Endometrial microvascular endothelial cells (primary cell): ENCODE measurements around the gene UNC13B. TPM values are rescaled to one million over a fixed set of nuclear protein-coding genes. Genes with fewer than 3 reads are reported as not detected.
"Not testable (repeated sequence)": the region's sequence is repeated elsewhere in the genome, so short reads cannot be mapped to it uniquely, and the experiment has no call there.

ENCODE experiments used
- in situ Hi-C: cut with HindIII; loops from 2 replicates; pipeline ENCODE4 v1.10.0; 2017; ENCODE audit warnings: low sequenced_read_pairs, low pct_unique_long_range_greater_than_20kb; ENCODE audit errors: inconsistent ontology term
- total RNA-seq: library from RNA; depleted of rRNA; stranded (reverse); fragments of >200 nt; gene quantifications from one replicate; pipeline ENCODE4 v1.2.3, GENCODE V29; 2015; ENCODE audit errors: inconsistent ontology term

The UNC13B gene
- total RNA-seq, 1 donor from 2014 or later: 38.5 TPM

DNA sequence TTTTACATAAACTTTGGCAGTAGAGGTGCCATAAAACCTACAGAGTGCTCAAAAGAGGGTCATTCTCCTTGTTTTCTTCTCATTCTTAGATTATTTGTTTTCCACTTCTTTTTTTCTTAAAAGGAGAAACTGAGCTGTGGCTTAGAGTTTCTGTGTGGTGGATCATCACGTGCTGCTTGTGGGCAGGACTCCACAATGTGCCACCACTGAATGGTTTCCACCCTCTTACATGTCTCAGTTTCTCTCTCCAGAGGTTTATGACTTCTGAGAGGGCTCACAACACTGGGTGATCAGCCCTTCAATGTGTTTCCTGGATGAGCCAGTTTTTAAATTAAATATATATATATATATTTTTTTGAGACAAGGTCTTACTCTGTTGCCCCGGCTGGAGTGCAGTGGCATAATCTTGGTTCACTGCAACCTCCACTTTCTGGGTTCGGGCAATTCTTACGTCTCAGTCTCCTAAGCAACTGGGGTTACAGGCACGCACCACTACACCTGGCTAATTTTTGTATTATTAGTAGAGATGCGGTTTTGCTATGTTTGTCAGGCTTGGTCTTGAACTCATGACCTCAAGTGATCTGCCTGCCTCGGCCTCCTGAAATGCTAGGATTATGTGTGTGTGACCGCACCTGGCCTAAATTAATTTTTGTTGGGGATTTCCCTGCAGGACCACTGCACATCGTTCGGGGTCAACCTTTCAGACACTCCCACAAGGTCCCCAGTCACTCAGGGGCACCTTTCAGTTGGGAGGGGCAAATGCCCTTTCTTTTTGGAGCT, 3.1 kb upstream of the UNC13B start:
- in situ Hi-C loops: no loop called here

DNA sequence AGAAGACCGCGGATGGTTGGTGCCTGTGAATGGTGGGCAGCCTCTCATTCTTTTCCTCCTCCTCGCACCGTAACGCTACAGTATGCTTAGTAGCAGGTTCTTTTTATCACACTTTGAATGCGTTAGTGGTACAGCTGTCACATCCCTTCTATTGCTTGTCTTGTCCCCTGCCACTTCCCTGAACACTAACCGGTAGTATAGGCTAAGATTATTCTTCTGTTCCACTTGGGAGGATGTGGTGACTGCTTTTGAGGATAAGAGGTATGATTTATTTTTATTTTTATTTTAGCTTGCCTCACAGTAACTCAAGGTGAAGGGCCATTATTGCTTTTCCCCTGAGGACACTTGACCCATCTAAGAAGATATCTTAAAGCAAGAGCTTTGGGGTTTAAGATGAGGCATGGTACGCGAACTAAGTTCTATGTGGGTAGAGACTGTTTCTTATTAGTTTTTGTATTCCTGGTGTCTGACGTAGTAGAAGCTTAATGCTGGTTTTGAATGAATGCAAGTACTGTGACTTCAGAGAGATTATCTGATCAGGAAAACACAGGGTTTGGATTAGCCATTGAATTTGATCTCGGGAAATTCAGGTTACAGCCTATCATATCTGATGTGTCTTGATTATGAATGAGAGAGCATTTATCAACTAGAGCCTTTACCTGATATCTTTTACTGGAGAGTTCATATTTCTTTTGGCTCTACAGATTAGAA, 951 bp downstream of the UNC13B start:
- in situ Hi-C loops: no loop called here

GRCh38 chr9:35163413-35163812, 1.6 kb downstream of the UNC13B start:
- in situ Hi-C loops: no loop called here

- in situ Hi-C loops: no loop called here
Observed at GRCh38 chr9:35164711-35165110, 2.9 kb downstream of the UNC13B start.

GRCh38 chr9:35167429-35167828, 5.6 kb downstream of the UNC13B start:
- in situ Hi-C loops: not testable (repeated sequence)

- in situ Hi-C loops: no loop called here
Observed at GRCh38 chr9:35168963-35169362, 7.2 kb downstream of the UNC13B start.

- in situ Hi-C loops: no loop called here
Observed at GRCh38 chr9:35172878-35173277, 11.1 kb downstream of the UNC13B start.

DNA sequence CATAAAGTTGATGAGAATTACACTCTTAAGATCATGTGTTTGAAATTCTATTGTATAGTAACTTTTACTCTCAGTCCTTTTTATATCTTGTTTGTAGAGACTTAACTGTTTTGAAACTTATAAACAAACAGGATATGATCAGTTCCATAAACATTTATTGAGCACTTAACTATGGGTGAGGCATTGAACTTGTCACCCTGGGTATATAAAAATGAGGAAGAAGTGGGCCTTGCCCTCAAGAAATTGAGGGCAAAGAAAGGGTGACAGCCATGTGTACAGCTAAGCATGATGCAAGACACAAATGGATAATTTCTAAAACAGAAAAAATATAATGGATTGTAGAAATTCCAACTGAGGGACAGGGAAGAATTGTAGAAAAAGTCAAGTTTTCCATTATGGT, 15.7 kb downstream of the UNC13B start:
- in situ Hi-C loops: no loop called here

DNA sequence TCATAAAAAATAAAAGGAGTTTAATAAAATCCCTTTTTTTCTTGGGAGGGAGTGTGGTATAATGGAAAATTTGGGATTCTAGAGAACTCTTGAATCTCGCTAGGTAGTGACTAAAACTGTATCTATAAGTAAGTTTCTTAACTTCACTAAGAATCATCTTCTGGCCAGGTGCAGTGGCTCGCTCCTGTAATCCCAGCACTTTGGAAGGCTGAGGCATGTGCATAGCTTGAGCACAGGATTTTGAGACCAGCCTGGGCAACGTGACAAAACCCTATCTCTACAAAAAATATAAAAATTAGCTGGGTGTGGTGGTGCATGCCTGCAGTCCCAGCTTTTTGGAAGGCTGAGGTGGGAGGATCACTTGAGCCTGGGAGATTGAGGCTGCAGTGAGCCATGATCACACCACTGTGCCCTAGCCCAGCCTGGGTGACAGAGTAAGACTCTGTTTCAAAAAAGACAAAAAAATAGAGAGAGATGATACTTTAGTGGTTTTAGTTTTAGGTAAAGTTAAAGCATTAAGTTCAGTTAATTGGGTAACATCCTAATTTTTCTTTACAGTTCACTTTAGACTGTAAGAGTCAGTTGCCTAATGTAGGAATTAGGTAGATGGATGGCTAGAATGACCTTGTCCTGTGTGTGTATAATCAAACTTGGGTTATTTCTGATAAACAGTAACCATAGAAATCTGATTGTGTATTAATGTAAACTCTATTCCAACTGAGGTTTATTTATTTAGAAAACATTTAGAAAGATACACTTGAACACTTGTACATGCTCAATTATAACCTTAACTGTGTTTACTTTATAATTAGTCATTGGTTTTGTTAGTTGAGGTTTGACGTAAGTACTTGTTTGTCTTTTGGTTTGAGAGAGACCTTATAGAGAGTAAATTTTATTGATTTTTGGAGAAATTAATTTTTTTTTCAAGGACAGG, 17.8 kb downstream of the UNC13B start:
- in situ Hi-C loops: no loop called here

- in situ Hi-C loops: no loop called here
Observed at GRCh38 chr9:35180801-35181200, 19.0 kb downstream of the UNC13B start.

DNA sequence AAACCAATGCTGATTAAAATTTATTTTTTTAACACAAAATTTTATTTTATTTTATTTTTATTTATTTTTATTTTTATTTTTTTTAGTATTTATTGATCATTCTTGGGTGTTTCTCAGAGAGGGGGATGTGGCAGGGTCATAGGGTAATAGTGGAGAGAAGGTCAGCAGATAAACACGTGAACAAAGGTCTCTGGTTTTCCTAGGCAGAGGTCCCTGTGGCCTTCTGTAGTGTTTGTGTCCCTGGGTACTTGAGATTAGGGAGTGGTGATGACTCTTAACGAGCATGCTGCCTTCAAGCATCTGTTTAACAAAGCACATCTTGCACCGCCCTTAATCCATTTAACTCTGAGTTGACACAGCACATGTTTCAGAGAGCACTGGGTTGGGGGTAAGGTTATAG, 20.6 kb downstream of the UNC13B start:
- in situ Hi-C loops: not testable (repeated sequence)

DNA sequence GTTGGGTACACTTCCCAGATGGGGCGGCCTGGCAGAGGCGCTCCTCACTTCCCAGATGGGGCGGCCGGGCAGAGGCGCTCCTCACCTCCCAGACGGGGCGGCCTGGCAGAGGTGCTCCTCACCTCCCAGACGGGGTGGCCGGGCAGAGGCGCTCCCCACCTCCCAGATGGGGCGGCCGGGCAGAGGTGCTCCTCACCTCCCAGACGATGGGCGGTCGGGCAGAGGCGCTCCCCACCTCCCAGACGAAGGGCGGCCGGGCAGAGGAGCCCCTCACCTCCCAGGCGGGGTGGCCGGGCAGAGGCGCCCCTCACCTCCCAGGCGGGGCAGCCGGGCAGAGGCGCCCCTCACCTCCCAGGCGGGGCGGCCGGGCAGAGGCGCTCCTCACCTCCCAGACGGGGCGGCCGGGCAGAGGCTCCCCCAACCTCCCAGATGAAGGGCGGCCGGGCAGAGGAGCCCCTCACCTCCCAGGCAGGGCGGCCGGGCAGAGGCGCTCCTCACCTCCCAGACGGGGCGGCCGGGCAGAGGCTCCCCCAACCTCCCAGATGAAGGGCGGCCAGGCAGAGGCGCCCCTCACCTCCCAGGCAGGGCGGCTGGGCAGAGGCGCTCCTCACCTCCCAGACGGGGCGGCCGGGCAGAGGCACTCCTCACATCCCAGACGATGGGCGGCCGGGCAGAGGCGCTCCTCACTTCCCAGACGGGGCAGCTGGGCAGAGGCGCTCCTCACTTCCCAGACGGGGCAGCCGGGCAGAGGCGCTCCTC, 21.4 kb downstream of the UNC13B start:
- in situ Hi-C loops: not testable (repeated sequence)

GRCh38 chr9:35183755-35184480, 22.1 kb downstream of the UNC13B start:
- in situ Hi-C loops: not testable (repeated sequence)

DNA sequence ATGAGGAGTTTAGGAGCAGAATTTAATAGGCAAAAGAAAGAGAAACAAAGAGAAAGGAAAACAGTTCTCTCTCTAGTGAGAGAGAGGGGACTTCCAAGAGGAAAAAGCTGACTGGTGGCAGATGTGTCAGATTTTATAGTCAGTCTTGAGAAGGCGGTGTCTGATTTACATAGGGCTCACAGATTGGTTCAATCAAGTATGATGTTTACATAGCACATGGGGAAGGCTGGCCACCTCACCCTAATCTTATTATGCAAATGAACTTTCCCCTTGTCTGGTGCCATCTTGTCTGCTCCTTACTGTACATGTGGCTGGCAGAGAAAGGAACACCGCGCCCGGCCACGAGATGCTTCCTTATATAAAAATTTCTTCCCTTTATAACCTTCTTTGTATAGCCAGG, 24.7 kb downstream of the UNC13B start:
- in situ Hi-C loops: no loop called here

- in situ Hi-C loops: no loop called here
Observed at GRCh38 chr9:35190203-35190602, 28.4 kb downstream of the UNC13B start.

- in situ Hi-C loops: no loop called here
Observed at GRCh38 chr9:35191105-35191504, 29.3 kb downstream of the UNC13B start.

DNA sequence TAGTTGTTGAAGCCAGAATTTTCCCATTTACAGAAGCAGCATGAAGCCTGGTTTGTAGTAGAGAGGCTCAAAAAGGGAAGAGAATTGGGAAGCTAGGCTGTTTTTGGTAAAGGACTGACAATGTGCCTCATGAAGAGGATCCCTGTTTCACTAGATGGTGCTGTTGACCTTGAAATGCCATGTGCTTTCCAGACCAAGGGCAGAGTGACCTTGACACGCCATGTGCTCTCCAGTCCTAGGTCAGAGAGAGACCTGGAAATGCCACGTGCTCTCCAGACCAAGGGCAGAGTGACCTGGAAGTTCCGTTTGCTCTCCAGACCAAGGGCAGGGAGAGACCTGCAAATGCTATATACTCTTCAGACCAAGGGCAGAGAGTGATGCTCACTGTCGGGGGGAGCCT, 32.0 kb downstream of the UNC13B start:
- in situ Hi-C loops: no loop called here

DNA sequence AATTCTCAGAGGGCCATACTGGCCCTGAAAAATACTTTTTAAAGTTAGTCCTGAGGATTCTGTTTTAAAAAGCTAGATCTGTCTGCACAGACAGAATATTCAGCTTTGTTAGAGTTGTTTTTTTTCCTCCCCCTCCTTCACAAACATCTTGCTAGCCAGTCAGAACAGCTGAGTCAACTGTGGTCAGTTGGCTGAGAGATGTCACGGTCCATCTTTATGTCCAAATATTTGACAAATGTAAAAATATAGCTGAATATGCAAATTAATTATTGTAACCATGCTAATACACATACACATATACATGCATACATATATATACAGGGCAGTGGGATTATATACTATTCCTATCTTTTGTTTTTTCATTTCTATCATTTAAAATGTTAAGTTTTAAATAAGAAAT, 33.9 kb downstream of the UNC13B start:
- in situ Hi-C loops: no loop called here
